ENCODE data around the gene TRIM38.

Gene TRIM38

DNA sequence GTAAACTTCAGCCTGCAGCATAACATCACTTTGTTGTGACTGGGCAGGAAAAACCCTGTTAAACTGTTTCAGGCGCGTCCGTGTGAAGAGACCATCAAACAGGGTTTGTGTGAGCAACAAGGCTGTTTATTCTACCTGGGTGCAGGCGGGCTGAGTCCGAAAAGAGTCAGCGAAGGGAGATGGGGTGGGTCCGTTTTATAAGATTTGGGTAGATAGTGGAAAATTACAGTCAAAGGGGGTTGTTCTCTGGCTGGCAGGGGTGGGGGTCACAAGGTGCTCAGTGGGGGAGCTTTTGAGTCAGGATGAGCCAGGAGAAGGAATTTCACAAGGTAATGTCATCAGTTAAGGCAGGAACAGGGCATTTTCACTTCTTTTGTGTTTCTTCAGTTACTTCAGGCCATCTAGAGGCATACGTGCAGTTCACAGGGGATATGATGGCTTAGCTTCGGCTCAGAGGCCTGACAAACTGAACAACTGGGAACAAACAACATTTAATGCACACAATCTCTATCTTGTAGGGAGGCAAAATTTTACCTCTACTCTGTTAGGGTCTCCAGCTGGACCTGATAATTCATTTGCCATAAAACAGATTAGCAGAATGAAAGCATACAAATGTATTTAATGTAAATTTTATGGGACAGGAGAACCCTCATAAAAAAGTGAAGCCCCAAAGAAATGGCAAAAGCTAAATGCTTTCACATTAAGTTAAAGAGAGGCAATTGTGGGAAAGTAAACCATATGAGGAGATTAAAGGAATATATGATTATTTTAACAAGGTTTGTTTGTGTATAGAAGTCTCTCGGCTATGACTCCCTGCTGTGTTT, 66.4 kb downstream of the TRIM38 start:
- FAIRE-seq (no peak), DNase-seq (ENCODE audit: insufficient read length, low spot score) (no peak)
- TF ChIP-seq, protein P1, sequence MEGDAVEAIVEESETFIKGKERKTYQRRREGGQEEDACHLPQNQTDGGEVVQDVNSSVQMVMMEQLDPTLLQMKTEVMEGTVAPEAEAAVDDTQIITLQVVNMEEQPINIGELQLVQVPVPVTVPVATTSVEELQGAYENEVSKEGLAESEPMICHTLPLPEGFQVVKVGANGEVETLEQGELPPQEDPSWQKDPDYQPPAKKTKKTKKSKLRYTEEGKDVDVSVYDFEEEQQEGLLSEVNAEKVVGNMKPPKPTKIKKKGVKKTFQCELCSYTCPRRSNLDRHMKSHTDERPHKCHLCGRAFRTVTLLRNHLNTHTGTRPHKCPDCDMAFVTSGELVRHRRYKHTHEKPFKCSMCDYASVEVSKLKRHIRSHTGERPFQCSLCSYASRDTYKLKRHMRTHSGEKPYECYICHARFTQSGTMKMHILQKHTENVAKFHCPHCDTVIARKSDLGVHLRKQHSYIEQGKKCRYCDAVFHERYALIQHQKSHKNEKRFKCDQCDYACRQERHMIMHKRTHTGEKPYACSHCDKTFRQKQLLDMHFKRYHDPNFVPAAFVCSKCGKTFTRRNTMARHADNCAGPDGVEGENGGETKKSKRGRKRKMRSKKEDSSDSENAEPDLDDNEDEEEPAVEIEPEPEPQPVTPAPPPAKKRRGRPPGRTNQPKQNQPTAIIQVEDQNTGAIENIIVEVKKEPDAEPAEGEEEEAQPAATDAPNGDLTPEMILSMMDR (IDR thresholded peaks at IDR 0.05; ENCODE audit: insufficient read depth, missing control alignments) = no peak

DNA sequence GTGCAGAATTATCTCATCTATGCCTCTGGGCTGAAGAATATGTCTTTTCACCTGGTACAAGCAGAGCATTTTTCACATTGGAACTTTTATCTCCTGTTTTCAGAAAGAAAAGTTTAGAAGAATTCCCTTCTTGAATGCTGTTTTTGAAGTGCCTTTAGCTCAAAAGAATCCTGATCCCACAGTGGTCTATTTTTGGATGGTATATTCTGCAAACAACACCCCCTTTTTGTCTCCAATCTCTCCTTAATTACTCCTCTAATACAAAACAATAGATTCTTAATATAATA, 66.9 kb downstream of the TRIM38 start:
- TF ChIP-seq, protein P1 (IDR thresholded peaks at IDR 0.05; ENCODE audit: insufficient read depth, missing control alignments) = no peak
- DNase-seq (ENCODE audit: insufficient read length, low spot score) (no peak), FAIRE-seq (no peak)

DNA sequence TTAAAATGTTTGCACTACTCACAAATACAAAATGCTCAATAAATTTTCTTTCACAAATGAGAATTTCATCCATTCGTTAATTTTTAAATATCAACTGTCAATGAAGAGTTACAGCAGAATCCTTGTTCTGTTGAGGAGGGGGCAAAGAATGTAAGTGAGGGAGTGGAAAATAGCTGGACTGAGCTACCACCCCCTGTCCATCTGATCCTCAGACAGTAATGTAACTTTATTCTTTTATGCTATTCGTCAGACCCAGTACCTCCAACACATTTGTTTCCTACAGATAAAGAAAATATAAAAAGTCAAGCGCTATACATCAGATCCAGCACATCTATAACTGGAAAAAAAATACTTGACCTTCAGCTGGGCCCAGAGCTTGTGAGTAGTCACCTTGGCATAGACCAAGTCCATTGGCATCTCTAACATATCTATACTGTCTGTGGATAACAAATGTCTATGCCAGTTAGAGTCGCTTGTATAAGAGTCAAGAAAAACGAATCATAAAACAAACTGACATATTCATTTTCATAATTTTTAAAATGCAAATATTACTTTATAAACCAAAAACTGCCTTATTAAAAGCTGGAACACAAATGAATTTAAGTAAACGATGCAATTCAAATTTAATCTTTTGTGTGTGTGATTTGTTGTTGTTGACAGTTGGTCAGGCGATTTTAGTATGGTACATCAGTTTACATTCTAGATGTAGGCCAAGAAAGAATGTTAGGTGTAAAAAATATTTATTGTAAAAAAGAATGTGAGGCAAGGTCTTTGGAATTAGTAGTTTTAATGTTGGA, 67.5 kb downstream of the TRIM38 start:
- TF ChIP-seq, protein P1 (IDR thresholded peaks at IDR 0.05; ENCODE audit: insufficient read depth, missing control alignments) = no peak
- no peak for FAIRE-seq
- no peak for DNase-seq (ENCODE audit: insufficient read length, low spot score)

DNA sequence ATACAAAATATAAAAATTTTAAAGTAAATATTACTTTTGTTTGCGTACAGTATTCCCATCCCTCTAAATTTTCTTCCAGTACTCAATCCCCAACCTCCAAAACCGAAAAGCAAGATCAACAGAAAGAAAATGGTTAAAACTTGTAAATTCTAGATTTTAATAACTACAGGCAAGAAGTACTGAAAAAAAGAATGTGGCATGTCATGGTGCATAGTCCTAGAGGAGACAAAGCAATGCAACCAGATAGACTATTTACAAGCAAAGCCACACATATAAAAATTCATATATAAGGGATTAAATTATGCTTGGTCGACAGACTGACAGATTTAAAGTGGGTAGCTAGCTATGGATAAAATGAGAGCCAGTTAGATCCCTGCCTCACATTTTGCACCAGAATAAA, 68.1 kb downstream of the TRIM38 start:
- DNase-seq (ENCODE audit: insufficient read length, low spot score) (no peak), FAIRE-seq (no peak)
- TF ChIP-seq, protein P1 (IDR thresholded peaks at IDR 0.05; ENCODE audit: insufficient read depth, missing control alignments) = no peak

DNA sequence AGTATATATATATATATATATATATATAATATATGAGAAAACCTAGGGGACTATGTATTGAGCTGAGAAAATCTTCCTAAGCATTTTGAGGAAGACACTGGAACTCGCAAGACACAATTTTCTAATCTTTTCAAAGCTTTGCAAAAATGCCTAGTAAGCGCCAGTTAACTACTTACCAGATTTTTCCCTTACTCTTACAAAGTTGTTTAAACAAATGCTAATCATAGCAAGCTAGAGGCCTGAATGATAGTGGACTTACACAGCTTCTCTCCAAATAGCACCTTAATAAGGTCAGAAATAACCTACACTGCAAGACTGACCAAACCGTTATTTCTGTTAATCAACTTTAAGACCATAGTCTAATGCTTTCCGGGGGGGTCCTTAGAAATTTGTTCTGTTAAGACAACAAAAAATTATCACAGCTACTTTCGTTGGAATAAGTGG, 68.6 kb downstream of the TRIM38 start:
- FAIRE-seq (no peak), DNase-seq (ENCODE audit: insufficient read length, low spot score) (no peak)
- TF ChIP-seq, protein P1 (IDR thresholded peaks at IDR 0.05; ENCODE audit: insufficient read depth, missing control alignments) = no peak

DNA sequence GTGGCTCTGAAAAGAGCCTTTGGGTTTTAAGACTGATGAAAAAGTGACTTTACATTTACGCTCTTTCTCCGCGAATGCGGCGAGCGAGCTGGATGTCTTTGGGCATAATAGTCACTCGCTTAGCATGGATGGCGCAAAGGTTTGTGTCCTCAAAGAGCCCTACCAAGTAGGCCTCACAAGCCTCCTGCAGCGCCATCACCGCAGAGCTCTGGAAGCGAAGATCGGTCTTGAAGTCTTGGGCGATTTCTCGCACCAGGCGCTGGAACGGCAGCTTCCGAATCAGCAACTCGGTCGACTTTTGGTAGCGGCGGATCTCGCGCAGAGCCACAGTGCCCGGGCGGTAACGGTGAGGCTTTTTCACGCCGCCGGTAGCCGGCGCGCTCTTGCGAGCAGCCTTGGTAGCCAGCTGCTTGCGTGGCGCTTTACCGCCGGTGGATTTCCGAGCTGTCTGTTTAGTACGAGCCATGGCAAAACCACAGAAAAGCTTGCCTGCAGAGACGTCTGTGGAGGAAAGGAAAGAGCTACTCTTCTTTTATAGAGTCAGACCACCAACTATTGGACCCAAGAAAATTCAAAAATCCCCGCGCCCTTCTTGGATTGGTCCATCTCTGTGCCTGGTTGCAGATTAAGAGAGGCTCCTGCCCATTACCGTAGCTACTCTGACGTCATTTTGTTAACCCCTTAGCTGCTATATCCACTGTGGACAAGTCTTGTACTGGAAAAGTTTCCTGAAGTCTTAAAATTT, 69.2 kb downstream of the TRIM38 start:
- FAIRE-seq (no peak), DNase-seq (ENCODE audit: insufficient read length, low spot score) (peak; percentile 76)
- TF ChIP-seq, protein P1 (IDR thresholded peaks at IDR 0.05; ENCODE audit: insufficient read depth, missing control alignments) = no peak
